NCI-H526 treated with DMSO at 0.1 percent for 48 hours (cell line): ENCODE measurements around the gene KRTAP10-11.
"Not testable (repeated sequence)": the region's sequence is repeated elsewhere in the genome, so short reads cannot be mapped to it uniquely, and the experiment has no call there.

Experiments
- DNase-seq: peaks from one replicate; lab custom pipeline; 2025; lab: John Stamatoyannopoulos, UW

The KRTAP10-11 gene

GRCh38 chr21:44638506-44639330 lies 7.5 kb upstream of the KRTAP10-11 start:
- not testable (repeated sequence) for DNase-seq

GRCh38 chr21:44639331-44639655 lies 6.9 kb upstream of the KRTAP10-11 start:
- DNase-seq, result no peak

GRCh38 chr21:44640761-44641160 lies 5.5 kb upstream of the KRTAP10-11 start:
- no peak for DNase-seq

GRCh38 chr21:44643741-44644310 lies 2.4 kb upstream of the KRTAP10-11 start:
- no peak for DNase-seq

GRCh38 chr21:44644878-44645277 lies 1.3 kb upstream of the KRTAP10-11 start:
- DNase-seq, result no peak

GRCh38 chr21:44647222-44647552 lies 973 bp downstream of the KRTAP10-11 start:
- no peak for DNase-seq

GRCh38 chr21:44648557-44649311 lies 2.5 kb downstream of the KRTAP10-11 start:
- DNase-seq, result no peak

GRCh38 chr21:44649521-44650100 lies 3.4 kb downstream of the KRTAP10-11 start:
- no peak for DNase-seq

GRCh38 chr21:44650265-44650972 lies 4.2 kb downstream of the KRTAP10-11 start:
- no peak for DNase-seq

- no peak for DNase-seq
Measured at GRCh38 chr21:44650973-44651675, 4.9 kb downstream of the KRTAP10-11 start.

- no peak for DNase-seq
Measured at GRCh38 chr21:44653123-44653522, 6.9 kb downstream of the KRTAP10-11 start.

- DNase-seq, result no peak
Measured at GRCh38 chr21:44653656-44654575, 7.7 kb downstream of the KRTAP10-11 start.

GRCh38 chr21:44654576-44655175 lies 8.5 kb downstream of the KRTAP10-11 start, which contains the start of gene KRTAP12-4:
Gene KRTAP12-4, minus strand, starts transcription at chr21:44654659. Its CDS starts 45 bp downstream, at chr21:44654614.
- no peak for DNase-seq

GRCh38 chr21:44656868-44657267 lies 10.7 kb downstream of the KRTAP10-11 start:
- no peak for DNase-seq

GRCh38 chr21:44657635-44658540 lies 11.7 kb downstream of the KRTAP10-11 start, which contains the start of gene KRTAP12-3:
Gene KRTAP12-3, plus strand, starts transcription at chr21:44657932. Its CDS starts 48 bp downstream, at chr21:44657980.
- no peak for DNase-seq

- no peak for DNase-seq
Measured at GRCh38 chr21:44658541-44658910, 12.3 kb downstream of the KRTAP10-11 start.

GRCh38 chr21:44658913-44659595 lies 12.8 kb downstream of the KRTAP10-11 start:
- DNase-seq, result no peak

GRCh38 chr21:44661567-44661966 lies 15.4 kb downstream of the KRTAP10-11 start:
- not testable (repeated sequence) for DNase-seq
